NB4 (cell line): ENCODE measurements around the gene CLEC2L.

ENCODE experiments used
- MYC ChIP-seq: IDR thresholded peaks from 2 replicates; pipeline ENCODE4 v1.6.1; 2011; ENCODE audit warnings: low read depth, low read length
- TF ChIP-seq, protein P1 (sequence below): IDR thresholded peaks from 2 replicates; pipeline ENCODE4 v1.6.1; 2011; ENCODE audit warnings: low read depth, low read length
- TF ChIP-seq, protein P2 (sequence below): IDR thresholded peaks from one replicate; pipeline ENCODE4 v1.5.1; 2012; ENCODE audit warnings: low read depth, low read length

DNA sequence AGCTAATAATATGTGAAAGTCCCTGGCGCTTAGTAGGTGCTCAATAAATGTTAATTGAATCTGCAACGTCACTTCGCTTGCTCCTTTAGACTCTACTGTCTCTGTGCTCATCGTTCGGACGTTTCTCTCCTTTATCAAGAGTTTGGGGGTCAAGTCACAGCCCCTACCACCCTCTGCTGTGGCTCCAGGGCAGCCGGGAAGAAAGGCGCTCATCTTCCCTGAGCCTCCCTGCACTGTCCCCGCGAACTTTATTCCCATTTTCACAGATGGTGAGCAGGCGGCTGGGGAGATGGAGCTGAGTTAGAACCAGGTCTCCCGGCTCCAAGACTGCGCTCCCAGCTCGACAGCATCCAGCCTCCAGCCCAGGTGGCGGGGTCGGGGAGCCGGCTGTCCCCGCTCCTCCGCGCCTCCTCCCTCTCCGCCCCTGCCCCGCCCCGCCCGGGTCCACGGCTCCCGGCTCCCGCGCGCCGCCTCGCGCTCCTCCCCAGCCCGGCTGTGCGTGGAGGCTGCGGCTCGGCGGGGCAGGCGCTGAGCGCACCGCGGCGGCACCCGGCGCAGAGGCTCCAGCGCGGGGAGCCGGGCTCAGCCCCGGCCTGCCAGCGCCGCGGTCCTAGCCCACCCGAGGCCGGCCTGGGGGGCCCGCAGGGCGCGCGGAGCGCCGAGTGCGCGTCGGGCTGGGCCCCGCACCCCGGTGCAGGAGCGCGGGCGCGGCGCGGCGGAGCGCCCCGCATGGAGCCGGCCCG lies at the start of gene CLEC2L:
- no peak for TF ChIP-seq MYC
- TF ChIP-seq, protein P1, sequence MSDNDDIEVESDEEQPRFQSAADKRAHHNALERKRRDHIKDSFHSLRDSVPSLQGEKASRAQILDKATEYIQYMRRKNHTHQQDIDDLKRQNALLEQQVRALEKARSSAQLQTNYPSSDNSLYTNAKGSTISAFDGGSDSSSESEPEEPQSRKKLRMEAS: no peak
- TF ChIP-seq, protein P2, sequence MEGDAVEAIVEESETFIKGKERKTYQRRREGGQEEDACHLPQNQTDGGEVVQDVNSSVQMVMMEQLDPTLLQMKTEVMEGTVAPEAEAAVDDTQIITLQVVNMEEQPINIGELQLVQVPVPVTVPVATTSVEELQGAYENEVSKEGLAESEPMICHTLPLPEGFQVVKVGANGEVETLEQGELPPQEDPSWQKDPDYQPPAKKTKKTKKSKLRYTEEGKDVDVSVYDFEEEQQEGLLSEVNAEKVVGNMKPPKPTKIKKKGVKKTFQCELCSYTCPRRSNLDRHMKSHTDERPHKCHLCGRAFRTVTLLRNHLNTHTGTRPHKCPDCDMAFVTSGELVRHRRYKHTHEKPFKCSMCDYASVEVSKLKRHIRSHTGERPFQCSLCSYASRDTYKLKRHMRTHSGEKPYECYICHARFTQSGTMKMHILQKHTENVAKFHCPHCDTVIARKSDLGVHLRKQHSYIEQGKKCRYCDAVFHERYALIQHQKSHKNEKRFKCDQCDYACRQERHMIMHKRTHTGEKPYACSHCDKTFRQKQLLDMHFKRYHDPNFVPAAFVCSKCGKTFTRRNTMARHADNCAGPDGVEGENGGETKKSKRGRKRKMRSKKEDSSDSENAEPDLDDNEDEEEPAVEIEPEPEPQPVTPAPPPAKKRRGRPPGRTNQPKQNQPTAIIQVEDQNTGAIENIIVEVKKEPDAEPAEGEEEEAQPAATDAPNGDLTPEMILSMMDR: no peak
